ENCODE results near the gene PELO. TPM values are rescaled to one million over a fixed set of nuclear protein-coding genes. Genes with fewer than 3 reads are reported as not detected.

PELO gene
- total and polyA plus RNA-seq, 2 donors (not counting 1 experiment from before 2014, with no cell fraction given): 2.2 to 5.8 TPM

- ChIA-PET CTCF (no interaction called here), POLR2A (no interaction called here)
- no peaks in the 10 kb centered on the region for H3K36me3 ChIP-seq (replicated peaks in 1 of 2; ENCODE audit: control extremely low read depth in 1 of 2, control insufficient read depth in 1 of 2, extremely low read depth in 1 of 2, insufficient read depth in 2 of 2, low read length in 1 of 2)
- DNase-seq (no peak), ATAC-seq (ENCODE audit: low read depth) (no peak)
- no peak overlapping the region for H3K4me2 ChIP-seq (replicated peaks; ENCODE audit: low read depth, low read length, poor library complexity, severe bottlenecking)
- no peaks in the 10 kb centered on the region for H3K4me1 Mint-ChIP-seq
- no CpG with 5 or more reads among the region's 1 CpG for WGBS (ENCODE audit: insufficient coverage)
- no peaks in the 10 kb centered on the region for H3K4me1 ChIP-seq (ENCODE audit: control insufficient read depth in 2 of 2, insufficient read depth in 2 of 2, low read length in 2 of 2)
- H3K79me2 ChIP-seq (ENCODE audit: control insufficient read depth, insufficient read depth, low read length): no peaks in the 10 kb centered on the region
- H3K27me3 ChIP-seq (replicated peaks in 1 of 4; ENCODE audit: control extremely low read depth in 1 of 4, control insufficient read depth in 3 of 4, insufficient read depth in 4 of 4, low read length in 3 of 4): peaks cover 0 to 3% (median 0%) of the 10 kb centered on the region in 4 experiments
- H3K27ac ChIP-seq (ENCODE audit: low read length in 2 of 2): no peak overlapping the region
- no peak overlapping the region for H3K27ac Mint-ChIP-seq
- H3K9me3 Mint-ChIP-seq (ENCODE audit: insufficient read depth): no peaks in the 10 kb centered on the region
- no peak overlapping the region for H3K9ac ChIP-seq (ENCODE audit: low read length)
- intact Hi-C loops (cut with micrococcal nuclease): no loop called here
- H3K4me3 Mint-ChIP-seq: no peak overlapping the region
- TF ChIP-seq EZH2 (IDR thresholded peaks at IDR 0.05; ENCODE audit: borderline replicate concordance, insufficient read depth, low read depth, low read length, poor library complexity, severe bottlenecking) (no peak), CTCF (IDR thresholded peaks at IDR 0.05) (no peak)
- no peaks in the 10 kb centered on the region for H3K9me3 ChIP-seq (ENCODE audit: control extremely low read depth in 1 of 3, control insufficient read depth in 2 of 3, insufficient read depth in 1 of 3, low read length in 2 of 3)
- no peaks in the 10 kb centered on the region for H3K27me3 Mint-ChIP-seq
- H4K20me1 ChIP-seq (ENCODE audit: control insufficient read depth, insufficient read depth, low read length, poor library complexity, severe bottlenecking): no peaks in the 10 kb centered on the region
- no peak overlapping the region for H3K4me3 ChIP-seq (ENCODE audit: control extremely low read depth in 1 of 5, extremely low read depth in 1 of 5, insufficient read depth in 1 of 5, low read depth in 2 of 5, low read length in 4 of 5)
- H2AFZ ChIP-seq (ENCODE audit: insufficient read depth, low read depth, low read length, poor library complexity, severe bottlenecking): no peak overlapping the region
Measured at GRCh38 chr5:52821901-52822300, 34.2 kb downstream of the PELO start.

- H4K20me1 ChIP-seq (ENCODE audit: control insufficient read depth, insufficient read depth, low read length, poor library complexity, severe bottlenecking): no peaks in the 10 kb centered on the region
- H3K36me3 ChIP-seq (replicated peaks in 1 of 2; ENCODE audit: control extremely low read depth in 1 of 2, control insufficient read depth in 1 of 2, extremely low read depth in 1 of 2, insufficient read depth in 2 of 2, low read length in 1 of 2): no peaks in the 10 kb centered on the region
- Mint-ChIP-seq H3K4me3 (no peak overlapping the region), H3K9me3 (ENCODE audit: insufficient read depth) (no peaks in the 10 kb centered on the region), H3K27me3 (no peaks in the 10 kb centered on the region), H3K4me1 (no peaks in the 10 kb centered on the region), H3K27ac (no peak overlapping the region)
- H3K4me3 ChIP-seq (ENCODE audit: control extremely low read depth in 1 of 5, extremely low read depth in 1 of 5, insufficient read depth in 1 of 5, low read depth in 2 of 5, low read length in 4 of 5): no peak overlapping the region
- no peak overlapping the region for H3K27ac ChIP-seq (ENCODE audit: low read length in 2 of 2)
- no peak overlapping the region for H3K9ac ChIP-seq (ENCODE audit: low read length)
- H3K4me1 ChIP-seq (ENCODE audit: control insufficient read depth in 2 of 2, insufficient read depth in 2 of 2, low read length in 2 of 2): no peaks in the 10 kb centered on the region
- H3K79me2 ChIP-seq (ENCODE audit: control insufficient read depth, insufficient read depth, low read length): no peaks in the 10 kb centered on the region
- DNase-seq (no peak), ATAC-seq (ENCODE audit: low read depth) (no peak)
- intact Hi-C loops (cut with micrococcal nuclease): no loop called here
- no peak overlapping the region for H3K4me2 ChIP-seq (replicated peaks; ENCODE audit: low read depth, low read length, poor library complexity, severe bottlenecking)
- no peaks in the 10 kb centered on the region for H3K9me3 ChIP-seq (ENCODE audit: control extremely low read depth in 1 of 3, control insufficient read depth in 2 of 3, insufficient read depth in 1 of 3, low read length in 2 of 3)
- peaks cover 0 to 3% (median 0%) of the 10 kb centered on the region in 4 experiments for H3K27me3 ChIP-seq (replicated peaks in 1 of 4; ENCODE audit: control extremely low read depth in 1 of 4, control insufficient read depth in 3 of 4, insufficient read depth in 4 of 4, low read length in 3 of 4)
- CTCF ChIA-PET: no interaction called here
- POLR2A ChIA-PET: no interaction called here
- no peak overlapping the region for H2AFZ ChIP-seq (ENCODE audit: insufficient read depth, low read depth, low read length, poor library complexity, severe bottlenecking)
- TF ChIP-seq CTCF (IDR thresholded peaks at IDR 0.05) (no peak), EZH2 (IDR thresholded peaks at IDR 0.05; ENCODE audit: borderline replicate concordance, insufficient read depth, low read depth, low read length, poor library complexity, severe bottlenecking) (no peak)
- 86% methylated on average over 4 of the region's 6 CpGs for WGBS (ENCODE audit: insufficient coverage)
Measured at GRCh38 chr5:52822437-52822836, 34.7 kb downstream of the PELO start.
